ENCODE measurements around the gene STYXL1. TPM values are rescaled to one million over a fixed set of nuclear protein-coding genes. Genes with fewer than 3 reads are reported as not detected.

The STYXL1 gene
- total and polyA plus RNA-seq, 2 experiments from 2014 or later: 42.5 to 54.7 TPM

DNA sequence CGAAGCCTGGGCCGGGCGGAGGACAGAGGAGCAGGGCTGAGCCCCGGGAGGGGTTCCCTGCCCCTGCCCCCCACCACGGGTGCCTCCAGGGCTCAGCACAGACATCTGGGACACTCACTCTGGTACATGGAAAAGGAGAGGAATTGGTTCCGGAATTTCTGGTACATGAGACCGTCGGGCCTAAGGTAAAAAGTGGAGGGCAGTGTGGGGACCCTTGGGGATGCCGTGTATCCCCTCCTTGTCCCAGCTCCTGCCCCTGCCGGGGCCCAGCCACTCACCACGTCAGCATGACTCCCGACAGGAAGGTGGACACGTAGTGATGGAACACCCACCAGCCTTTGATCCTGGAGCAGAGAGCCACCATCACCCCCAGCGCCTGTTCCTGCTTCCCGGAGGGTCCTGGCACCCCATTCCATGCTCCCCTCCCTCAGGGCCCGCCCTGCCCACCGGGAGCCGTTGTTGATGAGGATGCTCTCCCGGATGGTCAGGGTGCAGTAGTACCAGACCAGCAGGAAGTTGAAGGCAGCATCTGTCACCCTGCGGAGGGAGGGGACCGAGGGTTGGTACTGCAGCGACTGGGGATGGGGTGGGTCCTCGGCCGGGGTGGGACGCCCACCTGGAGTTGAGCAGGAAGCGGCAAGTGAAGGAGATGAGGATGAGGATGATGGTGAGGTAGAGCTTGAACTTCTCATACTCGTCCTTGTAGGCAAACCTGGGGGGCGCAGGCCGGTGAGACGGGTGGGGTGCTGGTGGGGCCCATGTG lies 59.8 kb downstream of the STYXL1 start:
- 87 to 89% methylated on average over 28 to 30 of the region's 30 CpGs for WGBS, 2 experiments (ENCODE audit: low coverage in 1 of 2, low lambda C conversion rate in 2 of 2, missing lambda C conversion rate in 2 of 2)
- no peak overlapping the region for H3K9ac ChIP-seq
- in situ Hi-C loops (cut with MboI): no loop called here
- no peak overlapping the region for H3K27ac ChIP-seq
- H4K20me1 ChIP-seq (ENCODE audit: insufficient read depth): no peaks in the 10 kb centered on the region
- no peaks in the 10 kb centered on the region for H3K79me2 ChIP-seq (ENCODE audit: insufficient read depth)
- H3K4me3 ChIP-seq: no peak overlapping the region
- no peak overlapping the region for H2AFZ ChIP-seq
- no peak for DNase-seq
- no peaks in the 10 kb centered on the region for H3K36me3 ChIP-seq (ENCODE audit: low read depth)
- no peaks in the 10 kb centered on the region for H3F3A ChIP-seq (ENCODE audit: insufficient read depth)
- H3K9me2 ChIP-seq (ENCODE audit: insufficient read depth): no peaks in the 10 kb centered on the region
- TF ChIP-seq EZH2phosphoT487 (IDR thresholded peaks at IDR 0.05; ENCODE audit: insufficient read depth, low read depth) (no peak), EZH2 (IDR thresholded peaks at IDR 0.05; ENCODE audit: insufficient read depth, poor library complexity, severe bottlenecking) (no peak)
- no peak overlapping the region for H3K4me2 ChIP-seq (ENCODE audit: unreplicated experiment)
- H3K9me3 ChIP-seq (ENCODE audit: low read depth): no peaks in the 10 kb centered on the region
- no peaks in the 10 kb centered on the region for H3K4me1 ChIP-seq (ENCODE audit: insufficient read depth)
- no peaks in the 10 kb centered on the region for H3K27me3 ChIP-seq (replicated peaks; ENCODE audit: insufficient read depth)

DNA sequence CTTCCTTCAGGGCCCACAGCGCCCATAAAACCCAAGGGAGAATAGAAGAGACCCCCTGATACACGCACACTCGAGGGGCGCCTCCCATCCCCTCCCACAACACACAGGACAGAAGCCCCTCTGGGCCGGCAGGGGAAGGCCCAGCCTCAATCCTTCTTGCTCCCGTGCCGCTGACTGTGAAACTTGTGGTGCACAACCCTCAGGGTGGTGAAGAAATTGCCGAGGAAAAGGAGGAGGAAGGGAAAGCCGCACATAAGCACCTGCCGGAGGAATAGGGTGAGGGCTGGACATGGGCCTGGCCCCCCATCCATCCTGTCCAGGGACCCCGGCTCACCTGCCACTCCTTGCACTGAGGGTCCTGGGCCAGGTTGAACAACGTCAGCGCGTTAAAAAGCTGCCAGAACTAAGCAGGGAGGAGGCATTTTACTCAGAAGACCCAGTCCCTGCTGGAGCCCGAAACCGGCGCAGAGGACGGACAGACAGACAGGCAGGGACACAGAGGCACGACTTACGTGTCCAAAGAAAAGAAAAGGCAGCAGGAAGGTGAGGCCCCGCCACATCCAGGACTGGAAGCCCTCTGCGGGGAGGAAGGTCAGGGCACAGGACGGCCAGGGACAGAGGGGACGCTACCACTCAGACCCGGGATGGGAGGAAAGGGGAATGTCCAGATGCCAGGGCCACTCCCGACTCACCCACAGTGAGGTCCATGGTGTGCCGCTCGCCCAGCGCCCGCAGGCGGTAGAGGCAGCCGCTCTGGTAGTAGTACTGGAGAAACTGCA lies 60.6 kb downstream of the STYXL1 start:
- H3K9me2 ChIP-seq (ENCODE audit: insufficient read depth): no peaks in the 10 kb centered on the region
- 88 to 94% methylated on average over 30 to 32 of the region's 32 CpGs for WGBS, 2 experiments (ENCODE audit: low coverage in 1 of 2, low lambda C conversion rate in 2 of 2, missing lambda C conversion rate in 2 of 2)
- H3K4me1 ChIP-seq (ENCODE audit: insufficient read depth): no peaks in the 10 kb centered on the region
- H2AFZ ChIP-seq: no peak overlapping the region
- H3K36me3 ChIP-seq (ENCODE audit: low read depth): no peaks in the 10 kb centered on the region
- H3F3A ChIP-seq (ENCODE audit: insufficient read depth): no peaks in the 10 kb centered on the region
- DNase-seq: no peak
- H3K27me3 ChIP-seq (replicated peaks; ENCODE audit: insufficient read depth): no peaks in the 10 kb centered on the region
- H3K9me3 ChIP-seq (ENCODE audit: low read depth): no peaks in the 10 kb centered on the region
- H3K4me2 ChIP-seq (ENCODE audit: unreplicated experiment): no peak overlapping the region
- no peak overlapping the region for H3K27ac ChIP-seq
- H4K20me1 ChIP-seq (ENCODE audit: insufficient read depth): no peaks in the 10 kb centered on the region
- in situ Hi-C loops (cut with MboI): no loop called here
- no peak for TF ChIP-seq EZH2 (IDR thresholded peaks at IDR 0.05; ENCODE audit: insufficient read depth, poor library complexity, severe bottlenecking)
- TF ChIP-seq EZH2phosphoT487 (IDR thresholded peaks at IDR 0.05; ENCODE audit: insufficient read depth, low read depth): no peak
- H3K9ac ChIP-seq: no peak overlapping the region
- H3K79me2 ChIP-seq (ENCODE audit: insufficient read depth): no peaks in the 10 kb centered on the region
- H3K4me3 ChIP-seq: no peak overlapping the region

- Histone ChIP-seq H2AFZ (no peak overlapping the region), H3K9me2 (ENCODE audit: insufficient read depth) (no peaks in the 10 kb centered on the region), H3K9ac (no peak overlapping the region), H3K4me3 (no peak overlapping the region), H3K36me3 (ENCODE audit: low read depth) (no peaks in the 10 kb centered on the region), H3K79me2 (ENCODE audit: insufficient read depth) (no peaks in the 10 kb centered on the region), H3F3A (ENCODE audit: insufficient read depth) (no peaks in the 10 kb centered on the region), H3K27me3 (replicated peaks; ENCODE audit: insufficient read depth) (no peaks in the 10 kb centered on the region), H3K27ac (no peak overlapping the region), H4K20me1 (ENCODE audit: insufficient read depth) (no peaks in the 10 kb centered on the region), H3K9me3 (ENCODE audit: low read depth) (no peaks in the 10 kb centered on the region), H3K4me2 (ENCODE audit: unreplicated experiment) (no peak overlapping the region), H3K4me1 (ENCODE audit: insufficient read depth) (no peaks in the 10 kb centered on the region)
- no peak for TF ChIP-seq EZH2 (IDR thresholded peaks at IDR 0.05; ENCODE audit: insufficient read depth, poor library complexity, severe bottlenecking)
- TF ChIP-seq EZH2phosphoT487 (IDR thresholded peaks at IDR 0.05; ENCODE audit: insufficient read depth, low read depth): no peak
- in situ Hi-C loops (cut with MboI): no loop called here
- DNase-seq: no peak
- 87 to 91% methylated on average over 19 to 20 of the region's 20 CpGs for WGBS, 2 experiments (ENCODE audit: low coverage in 1 of 2, low lambda C conversion rate in 2 of 2, missing lambda C conversion rate in 2 of 2)
These were observed 61.5 kb downstream of the STYXL1 start for GRCh38 chr7:75986147-75986781.

- in situ Hi-C loops (cut with MboI): no loop called here
- no peak overlapping the region for H3K4me2 ChIP-seq (ENCODE audit: unreplicated experiment)
- DNase-seq: no peak
- WGBS, 2 experiments (ENCODE audit: low coverage in 1 of 2, low lambda C conversion rate in 2 of 2, missing lambda C conversion rate in 2 of 2): 80 to 84% methylated on average over 36 to 41 of the region's 41 CpGs
- TF ChIP-seq EZH2phosphoT487 (IDR thresholded peaks at IDR 0.05; ENCODE audit: insufficient read depth, low read depth) (no peak), EZH2 (IDR thresholded peaks at IDR 0.05; ENCODE audit: insufficient read depth, poor library complexity, severe bottlenecking) (no peak)
- H4K20me1 ChIP-seq (ENCODE audit: insufficient read depth): no peaks in the 10 kb centered on the region
- H3K79me2 ChIP-seq (ENCODE audit: insufficient read depth): no peaks in the 10 kb centered on the region
- H3K27ac ChIP-seq: no peak overlapping the region
- no peaks in the 10 kb centered on the region for H3K36me3 ChIP-seq (ENCODE audit: low read depth)
- H3K9me2 ChIP-seq (ENCODE audit: insufficient read depth): no peaks in the 10 kb centered on the region
- no peak overlapping the region for H2AFZ ChIP-seq
- no peaks in the 10 kb centered on the region for H3K27me3 ChIP-seq (replicated peaks; ENCODE audit: insufficient read depth)
- no peak overlapping the region for H3K4me3 ChIP-seq
- no peaks in the 10 kb centered on the region for H3K4me1 ChIP-seq (ENCODE audit: insufficient read depth)
- H3K9me3 ChIP-seq (ENCODE audit: low read depth): no peaks in the 10 kb centered on the region
- H3K9ac ChIP-seq: no peak overlapping the region
- no peaks in the 10 kb centered on the region for H3F3A ChIP-seq (ENCODE audit: insufficient read depth)
These were observed 62.2 kb downstream of the STYXL1 start for GRCh38 chr7:75985518-75986146.

Data from GM23248 (cell line).